ENCODE data around the gene FBXL7. TPM values are rescaled to one million over a fixed set of nuclear protein-coding genes. Genes with fewer than 3 reads are reported as not detected.

The FBXL7 gene
- polyA plus RNA-seq, 12 donors: 19.8 to 28.4 (median 22.8) TPM; not detected in 1

DNA sequence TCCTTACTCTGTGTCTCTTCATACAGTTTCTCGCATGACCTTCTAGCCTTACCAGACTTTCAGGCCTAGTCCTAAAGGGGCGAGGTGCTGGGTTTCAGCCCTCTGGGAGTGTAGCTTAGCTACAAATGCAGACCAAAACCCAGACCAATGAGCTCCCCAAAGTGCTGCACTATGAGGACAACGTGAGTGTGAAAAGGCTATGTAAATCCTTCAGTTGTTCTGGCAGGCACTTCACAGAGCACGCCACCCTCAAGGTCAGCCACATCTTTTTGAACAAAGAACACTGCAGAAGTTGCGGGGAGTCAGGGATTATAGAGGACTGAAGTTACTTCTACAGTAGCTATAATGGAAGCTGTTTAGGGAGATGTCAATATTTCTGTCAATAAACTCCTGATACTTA lies 377.9 kb downstream of the FBXL7 start:
- no peak for DNase-seq

DNA sequence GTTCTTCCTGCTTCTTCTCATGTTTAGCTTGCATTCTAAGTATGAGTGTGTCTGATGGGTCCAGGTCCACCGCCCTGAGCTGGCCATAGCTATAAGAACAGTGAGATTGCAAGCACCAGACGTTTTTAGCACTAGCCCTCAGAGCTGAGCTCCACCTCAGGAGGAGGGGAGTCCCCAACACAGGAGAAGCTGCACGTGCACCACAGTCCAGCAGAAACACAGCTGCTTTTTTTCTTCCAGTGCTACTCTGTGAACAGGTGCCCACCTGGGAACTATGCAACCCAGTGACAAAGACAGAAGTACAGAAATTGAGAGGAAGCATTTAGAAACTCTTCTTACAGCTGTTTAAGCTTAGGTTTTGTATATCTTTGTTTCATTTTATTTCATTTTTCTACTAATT lies 380.2 kb downstream of the FBXL7 start:
- no peak for DNase-seq

- no peak for DNase-seq
These were observed 385.2 kb downstream of the FBXL7 start for GRCh38 chr5:15885156-15885555.

DNA sequence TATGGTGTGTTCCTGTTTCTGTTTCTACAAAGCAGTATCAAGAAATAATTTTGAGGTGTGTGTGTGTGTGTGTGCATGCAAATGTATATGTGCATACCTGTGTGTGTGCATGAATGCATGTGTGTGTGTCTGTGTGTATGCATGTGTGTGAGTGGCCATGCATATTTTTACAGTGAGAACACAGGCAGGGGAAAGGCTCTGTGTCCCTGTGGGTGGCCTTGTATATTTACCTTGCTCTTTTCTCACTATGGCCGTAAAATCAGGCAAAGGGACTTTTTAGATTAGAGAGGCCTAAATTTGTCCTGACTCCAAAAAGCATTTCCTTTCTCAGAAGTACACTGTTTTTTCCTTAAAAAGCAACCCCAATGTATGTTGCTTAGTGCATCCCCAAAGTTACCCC lies 386.2 kb downstream of the FBXL7 start:
- DNase-seq: no peak

DNA sequence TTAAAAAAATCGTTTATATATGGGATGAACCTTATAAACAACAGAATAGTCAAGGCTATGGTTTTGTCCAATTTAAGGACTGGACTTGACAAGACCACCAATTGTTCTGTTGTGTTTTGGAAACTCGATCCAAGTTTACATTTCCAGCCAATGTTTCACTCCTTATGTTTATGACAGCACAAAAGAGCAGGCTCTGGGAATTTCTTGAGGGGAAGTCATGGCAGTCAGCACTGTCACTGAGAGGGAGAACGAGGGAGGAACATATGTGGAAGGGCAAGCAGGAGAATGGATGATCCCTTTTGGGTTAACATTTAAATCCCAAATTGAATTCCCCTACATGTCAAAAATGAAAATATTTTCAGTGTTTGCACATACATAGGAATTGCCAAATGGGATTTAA lies 387.1 kb downstream of the FBXL7 start:
- DNase-seq: no peak

DNA sequence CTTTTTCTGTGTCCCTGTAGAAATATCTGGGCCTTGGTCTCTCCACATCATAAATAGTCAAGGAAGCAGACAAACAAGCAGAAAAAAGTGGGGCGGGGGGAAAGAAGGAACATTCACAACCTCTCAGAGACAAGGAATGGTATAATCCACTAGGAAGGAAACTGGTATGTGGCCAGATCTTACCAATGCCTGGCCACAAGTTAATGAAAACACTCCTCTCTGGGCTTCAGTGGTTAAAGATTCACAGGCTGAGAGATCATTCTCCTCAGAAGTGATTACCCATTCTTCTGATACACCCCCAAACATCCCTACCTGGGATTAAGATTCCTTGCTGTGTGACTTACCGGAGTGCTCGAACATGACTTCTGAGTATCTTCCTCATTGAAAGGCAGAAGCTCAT lies 389.0 kb downstream of the FBXL7 start:
- DNase-seq: no peak

DNA sequence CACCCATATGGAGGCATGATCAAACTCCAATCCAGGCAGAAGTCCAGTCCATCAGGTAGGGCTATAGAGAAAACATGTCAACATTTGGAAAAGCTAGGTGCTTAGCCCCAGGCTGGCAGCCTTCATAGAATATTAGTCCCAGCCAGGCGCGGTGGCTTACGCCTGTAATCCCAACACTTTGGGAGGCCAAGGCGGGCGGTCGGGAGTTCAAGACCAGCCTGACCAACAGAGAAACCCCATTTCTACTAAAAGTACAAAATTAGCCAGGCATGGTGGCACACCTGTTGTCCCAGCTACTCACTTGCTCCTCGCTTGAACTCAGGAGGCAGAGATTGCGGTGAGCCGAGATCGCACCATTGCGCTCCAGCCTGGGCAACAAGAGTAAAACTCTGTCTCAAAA lies 393.9 kb downstream of the FBXL7 start:
- no peak for DNase-seq

DNA sequence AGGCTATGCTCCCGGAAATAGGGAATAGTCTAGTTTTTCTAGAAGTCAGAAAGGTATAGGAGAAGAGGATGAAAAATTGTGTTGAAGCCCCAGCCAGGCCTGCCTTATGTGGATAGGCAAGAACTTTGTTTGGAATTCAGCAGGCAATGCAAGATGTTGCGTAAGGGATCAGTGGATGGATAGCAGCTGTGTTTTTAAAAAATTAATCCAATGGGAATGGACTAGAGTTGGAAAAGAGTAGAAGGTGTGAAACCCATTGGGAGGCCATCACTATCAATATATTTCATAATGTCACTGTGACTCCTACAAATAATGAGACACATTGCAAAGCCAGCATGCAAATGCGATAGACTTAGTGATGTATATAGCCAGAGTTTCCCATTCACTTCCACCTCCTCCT lies 397.7 kb downstream of the FBXL7 start:
- DNase-seq: no peak

GRCh38 chr5:15898641-15899040 lies 398.7 kb downstream of the FBXL7 start:
- DNase-seq: no peak

DNA sequence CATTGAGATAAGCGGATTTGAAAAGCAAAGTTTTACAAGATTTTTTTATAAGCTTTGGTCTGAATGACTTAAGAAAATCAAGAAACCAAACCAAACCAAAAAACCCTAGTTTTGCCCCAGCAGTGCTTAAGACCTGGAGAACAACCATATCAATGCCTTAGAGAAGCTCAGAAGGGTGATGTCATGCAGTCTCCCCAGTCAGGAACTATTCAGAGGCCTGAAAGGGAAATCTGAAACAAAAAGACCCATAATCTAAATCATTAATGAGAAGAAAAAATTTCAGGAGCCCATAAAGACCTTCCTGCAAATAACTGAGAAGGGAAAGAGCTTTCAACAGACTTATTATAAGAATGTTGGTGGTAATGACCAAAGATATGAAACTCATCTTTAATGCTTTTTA lies 399.5 kb downstream of the FBXL7 start:
- no peak for DNase-seq

DNA sequence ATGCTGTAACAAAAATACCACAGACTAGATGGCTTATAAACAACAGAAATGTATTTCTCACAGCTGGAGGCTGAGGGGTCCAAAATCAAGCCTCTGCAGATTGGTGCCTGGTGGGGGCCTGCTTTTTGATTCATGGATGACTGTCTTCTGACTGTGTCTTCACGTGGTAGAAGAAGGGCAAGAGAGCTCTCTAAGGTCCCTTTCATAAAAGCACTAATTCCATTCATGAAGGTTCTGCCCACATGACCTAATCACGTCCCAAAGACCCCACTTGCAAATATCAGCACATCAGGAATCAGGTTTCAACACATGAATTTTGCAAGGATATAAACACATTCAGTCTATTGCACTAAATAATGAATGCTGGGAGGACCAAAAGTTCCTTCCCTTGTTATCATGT lies 401.2 kb downstream of the FBXL7 start:
- DNase-seq: no peak

GRCh38 chr5:15902066-15902465 lies 402.1 kb downstream of the FBXL7 start:
- no peak for DNase-seq

DNA sequence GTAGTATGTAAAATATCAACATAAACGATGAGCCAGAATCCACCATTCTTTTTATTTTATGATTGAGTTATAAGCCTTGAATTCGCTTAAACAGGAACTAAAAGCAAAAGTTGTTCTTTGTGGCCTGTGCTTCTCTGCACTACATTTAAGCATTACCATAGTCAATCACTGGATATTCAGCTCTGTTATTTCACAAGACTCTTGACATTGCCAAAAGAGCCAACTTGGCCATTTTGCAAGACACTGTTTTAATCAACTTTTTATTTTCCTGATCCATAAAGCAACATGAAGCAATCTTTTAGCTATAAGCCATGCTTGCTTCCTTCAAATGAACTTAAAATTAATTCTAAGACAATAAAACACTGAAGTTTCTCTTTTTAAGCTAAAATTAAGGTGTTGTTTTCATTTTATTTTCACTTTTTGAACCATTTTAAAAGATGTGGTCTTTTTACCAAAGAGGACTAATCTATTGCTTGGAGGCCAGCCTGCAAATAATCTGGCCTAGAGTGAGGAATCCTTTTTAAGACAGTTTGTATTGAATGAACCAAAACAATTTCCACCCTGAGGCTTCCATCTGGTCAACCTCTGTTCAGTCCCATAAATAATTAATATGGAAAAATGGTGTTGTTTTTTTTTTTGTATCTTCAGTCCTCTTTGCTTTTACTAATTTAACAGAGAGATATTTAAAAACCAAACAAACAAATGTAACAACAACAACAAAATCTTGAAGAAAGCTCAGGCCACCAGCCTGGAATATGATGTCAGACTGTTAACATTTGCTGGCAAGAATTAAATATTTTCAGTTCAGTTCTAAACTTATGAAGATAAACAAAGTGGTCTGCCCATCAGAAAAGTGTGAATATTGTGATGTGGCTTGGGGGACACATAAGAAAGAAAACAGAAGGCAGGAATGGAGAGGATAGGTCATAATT lies 405.2 kb downstream of the FBXL7 start:
- DNase-seq: no peak

GRCh38 chr5:15914638-15915037 lies 414.7 kb downstream of the FBXL7 start:
- no peak for DNase-seq

DNA sequence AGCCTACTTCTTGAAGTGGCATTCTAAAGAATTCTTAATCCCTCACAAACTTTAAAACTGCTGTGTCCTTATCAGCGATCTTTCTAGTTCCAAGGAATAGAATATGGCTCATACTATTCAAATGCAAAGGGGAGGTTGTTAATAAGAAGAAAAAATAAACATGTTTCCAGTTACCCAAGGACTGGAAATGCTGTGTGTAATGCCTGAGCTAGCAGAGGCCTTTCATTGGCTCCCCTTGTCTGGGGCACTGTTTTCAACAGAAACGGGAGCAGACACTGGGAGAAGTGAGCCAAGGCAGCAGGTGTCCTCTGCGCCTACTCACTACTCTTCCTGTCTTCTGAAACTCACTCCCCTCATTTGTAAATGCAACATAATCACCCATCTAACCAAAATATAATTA lies 426.6 kb downstream of the FBXL7 start:
- DNase-seq: no peak

DNA sequence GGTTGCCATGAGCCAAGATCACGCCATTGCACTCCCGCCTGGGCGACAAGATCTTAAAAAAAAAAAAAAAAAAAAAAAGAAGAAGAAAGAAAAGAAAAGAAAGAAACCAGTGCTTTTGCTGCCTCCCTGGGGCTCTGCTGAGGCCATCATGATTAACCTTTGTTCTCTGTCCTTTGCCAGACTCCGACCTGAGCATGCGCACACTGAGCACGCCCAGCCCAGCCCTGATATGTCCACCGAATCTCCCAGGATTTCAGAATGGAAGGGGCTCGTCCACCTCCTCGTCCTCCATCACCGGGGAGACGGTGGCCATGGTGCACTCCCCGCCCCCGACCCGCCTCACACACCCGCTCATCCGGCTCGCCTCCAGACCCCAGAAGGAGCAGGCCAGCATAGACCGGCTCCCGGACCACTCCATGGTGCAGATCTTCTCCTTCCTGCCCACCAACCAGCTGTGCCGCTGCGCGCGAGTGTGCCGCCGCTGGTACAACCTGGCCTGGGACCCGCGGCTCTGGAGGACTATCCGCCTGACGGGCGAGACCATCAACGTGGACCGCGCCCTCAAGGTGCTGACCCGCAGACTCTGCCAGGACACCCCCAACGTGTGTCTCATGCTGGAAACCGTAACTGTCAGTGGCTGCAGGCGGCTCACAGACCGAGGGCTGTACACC lies 427.9 kb downstream of the FBXL7 start:
- DNase-seq: no peak

DNA sequence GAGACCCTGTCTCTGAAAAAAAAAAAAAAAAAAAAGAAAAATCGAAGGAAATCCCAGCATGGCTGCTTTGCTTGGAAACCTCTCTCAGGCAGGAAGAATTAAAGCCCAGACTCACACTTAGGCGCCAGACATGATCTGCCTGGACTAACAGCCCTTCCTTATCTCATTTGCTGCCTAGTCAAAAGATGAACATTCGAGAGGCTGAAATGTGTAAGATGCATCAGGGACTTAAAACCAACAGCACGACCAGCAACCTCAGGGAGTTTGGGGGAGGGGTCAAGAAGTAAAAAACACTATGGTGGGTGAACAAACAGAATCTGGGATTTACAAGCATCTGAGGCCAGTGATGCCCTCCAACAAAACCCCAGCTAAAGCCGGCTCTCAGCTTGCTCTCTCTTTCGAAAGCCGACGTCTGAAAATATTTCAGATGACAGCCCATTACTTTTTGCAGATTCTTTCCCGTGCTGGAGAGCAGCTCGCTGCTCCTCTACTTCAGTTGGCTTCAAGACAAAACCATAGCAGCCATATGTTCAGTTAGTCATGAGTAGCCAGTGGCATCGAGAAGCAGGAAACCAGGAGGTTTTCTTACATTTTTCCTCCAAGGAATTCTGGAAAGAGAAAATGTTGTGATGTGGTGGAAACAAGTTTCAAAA lies 429.8 kb downstream of the FBXL7 start:
- DNase-seq: no peak

DNA sequence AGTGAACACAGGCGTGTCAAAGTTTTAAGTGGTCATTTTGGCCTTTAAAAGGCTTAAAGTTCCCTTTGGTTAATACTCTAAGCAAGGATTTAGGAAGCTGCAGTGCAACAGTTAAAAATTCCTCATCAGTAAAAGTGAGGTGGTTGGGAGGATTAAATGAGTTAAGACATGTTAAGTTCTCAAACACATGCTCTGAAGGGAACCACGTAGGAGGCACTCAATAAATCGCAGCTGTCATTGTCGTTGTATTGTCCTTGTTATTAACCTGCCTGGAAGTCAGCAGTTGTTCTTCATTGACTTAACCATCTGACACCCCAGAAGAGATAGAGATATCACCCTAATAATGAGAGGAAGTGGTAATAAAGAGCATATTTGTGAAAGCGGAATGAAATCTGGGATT lies 432.1 kb downstream of the FBXL7 start:
- DNase-seq: no peak

GRCh38 chr5:15933259-15934207 lies 433.6 kb downstream of the FBXL7 start:
- no peak for DNase-seq

GRCh38 chr5:15936505-15937245 lies 436.7 kb downstream of the FBXL7 start:
- DNase-seq: no peak

DNA sequence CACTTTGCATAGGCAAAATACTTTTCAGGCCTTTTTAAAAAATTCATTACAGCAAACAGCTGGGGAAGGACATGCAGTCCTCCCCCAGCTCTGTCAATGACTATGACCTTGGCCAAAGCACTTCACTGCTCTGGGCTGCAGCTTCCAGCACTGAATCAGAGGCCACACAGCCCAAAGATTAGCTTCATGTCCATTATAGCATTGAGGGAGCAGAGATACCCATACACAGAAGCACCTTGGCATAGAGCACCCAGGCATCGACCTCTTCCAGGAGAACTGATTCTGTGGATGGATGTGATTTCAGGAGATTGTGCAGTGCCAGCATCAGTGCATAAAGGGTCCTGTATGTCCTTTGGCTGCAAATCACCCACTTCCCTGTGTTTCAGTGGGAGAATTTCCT lies 437.7 kb downstream of the FBXL7 start:
- no peak for DNase-seq
